ENCODE measurements around the gene FOXN3.

The FOXN3 gene

GRCh38 chr14:89325299-89325883 is 91.6 kb downstream of the FOXN3 start:
- DNase-seq = no peak

GRCh38 chr14:89324501-89325298 is 92.3 kb downstream of the FOXN3 start:
- DNase-seq = no peak

- DNase-seq = no peak
These were observed 96.5 kb downstream of the FOXN3 start for GRCh38 chr14:89320381-89321000.

- no peak for DNase-seq
These were observed 97.3 kb downstream of the FOXN3 start for GRCh38 chr14:89319687-89320086.

GRCh38 chr14:89317051-89317691 is 99.9 kb downstream of the FOXN3 start:
- DNase-seq = no peak

- DNase-seq = no peak
These were observed 101.3 kb downstream of the FOXN3 start for GRCh38 chr14:89315493-89316470.

- no peak for DNase-seq
These were observed 102.8 kb downstream of the FOXN3 start for GRCh38 chr14:89314274-89314673.

GRCh38 chr14:89312932-89313331 is 104.1 kb downstream of the FOXN3 start:
- no peak for DNase-seq

- DNase-seq = no peak
These were observed 106.8 kb downstream of the FOXN3 start for GRCh38 chr14:89310211-89310610.

GRCh38 chr14:89309670-89310177 is 107.3 kb downstream of the FOXN3 start:
- no peak for DNase-seq

- DNase-seq = no peak
These were observed 108.6 kb downstream of the FOXN3 start for GRCh38 chr14:89308232-89308959.

GRCh38 chr14:89307409-89307808 is 109.6 kb downstream of the FOXN3 start:
- DNase-seq = no peak

GRCh38 chr14:89304972-89305703 is 111.9 kb downstream of the FOXN3 start:
- peak; percentile 34 to 57 for DNase-seq

GRCh38 chr14:89304561-89304960 is 112.5 kb downstream of the FOXN3 start:
- DNase-seq = no peak

- peak; percentile 68 to 85 for DNase-seq
These were observed 113.3 kb downstream of the FOXN3 start for GRCh38 chr14:89303456-89304435.

- DNase-seq = no peak
These were observed 114.6 kb downstream of the FOXN3 start for GRCh38 chr14:89302396-89302950.

GRCh38 chr14:89299587-89299986 is 117.4 kb downstream of the FOXN3 start:
- DNase-seq = no peak

- peak; percentile 69 to 78 for DNase-seq
These were observed 118.8 kb downstream of the FOXN3 start for GRCh38 chr14:89298056-89298834.
